ENCODE measurements around the gene TRPM8. TPM values are rescaled to one million over a fixed set of nuclear protein-coding genes. Genes with fewer than 3 reads are reported as not detected.
A peak's percentile ranks its signal among the peaks of the same experiment; 100 is the strongest.

TRPM8 gene
- total and polyA plus RNA-seq, 2 of the 13 experiments (the other 11 are each of a cell fraction or from before 2014, with no cell fraction given): 0.12 TPM; not detected in 1

- no peak for TF ChIP-seq THYN1 (CRISPR knock-in tag; IDR thresholded peaks at IDR 0.05; ENCODE audit: borderline replicate concordance, low read depth)
- no peak for TF ChIP-seq ZNF543 (CRISPR knock-in tag; IDR thresholded peaks at IDR 0.05)
- TF ChIP-seq ISL2 (CRISPR knock-in tag; IDR thresholded peaks at IDR 0.05): no peak
- TF ChIP-seq NFYC (CRISPR knock-in tag; IDR thresholded peaks at IDR 0.05): no peak
- TF ChIP-seq NCOA5 (CRISPR knock-in tag; IDR thresholded peaks at IDR 0.05): no peak
- no peak for TF ChIP-seq BRCA1 (CRISPR knock-in tag; IDR thresholded peaks at IDR 0.05)
- TF ChIP-seq KDM3A (CRISPR knock-in tag; IDR thresholded peaks at IDR 0.05; ENCODE audit: low read depth): no peak
- TF ChIP-seq RBM22 (optimal IDR thresholded peaks at IDR 0.05; ENCODE audit: low read length): no peak
- peak; percentile 50; the same call in 1 of the 2 replicates for TF ChIP-seq HNF4A (CRISPR knock-in tag; IDR thresholded peaks at IDR 0.05)
- no peak for TF ChIP-seq ZNF138 (CRISPR knock-in tag; IDR thresholded peaks at IDR 0.05; ENCODE audit: low read depth)
- no peak for TF ChIP-seq IRF2 (CRISPR knock-in tag; IDR thresholded peaks at IDR 0.05)
- TF ChIP-seq POLR2A (IDR thresholded peaks at IDR 0.05; ENCODE audit: insufficient read depth in 1 of 2, low read depth in 2 of 2, low read length in 2 of 2): no peak
- TF ChIP-seq KLF16 (CRISPR knock-in tag; IDR thresholded peaks at IDR 0.05): peak in 1 of 2 experiments; percentile 58; a peak in 1 of 4 replicates
- no peak for TF ChIP-seq NCOA2 (CRISPR knock-in tag; IDR thresholded peaks at IDR 0.05)
- TF ChIP-seq ZNF558 (CRISPR knock-in tag; IDR thresholded peaks at IDR 0.05; ENCODE audit: borderline replicate concordance): no peak
- peak; percentile 99 for TF ChIP-seq EHMT2 (IDR thresholded peaks at IDR 0.05; ENCODE audit: borderline replicate concordance, low read depth, low read length)
- 0 out of 2 replicates have a peak, but pooled peaks have one; percentile 45 for TF ChIP-seq HMGXB3 (CRISPR knock-in tag; IDR thresholded peaks at IDR 0.05; ENCODE audit: borderline replicate concordance)
- TF ChIP-seq HNF4G (IDR thresholded peaks at IDR 0.05; ENCODE audit: borderline replicate concordance, low read depth, low read length): no peak
- TF ChIP-seq HNF4G (CRISPR knock-in tag; IDR thresholded peaks at IDR 0.05; ENCODE audit: borderline replicate concordance, low read depth): no peak
- no peak for TF ChIP-seq FOXO4 (CRISPR knock-in tag; conservative IDR thresholded peaks at IDR 0.05)
- TF ChIP-seq ZNF160 (CRISPR knock-in tag; IDR thresholded peaks at IDR 0.05): no peak
- TF ChIP-seq THRA (CRISPR knock-in tag; IDR thresholded peaks at IDR 0.05; ENCODE audit: borderline replicate concordance): 0 out of 2 replicates have a peak, but pooled peaks have one; percentile 54
- TF ChIP-seq NFRKB (IDR thresholded peaks at IDR 0.05): no peak
- TF ChIP-seq MZF1 (CRISPR knock-in tag; IDR thresholded peaks at IDR 0.05; ENCODE audit: borderline replicate concordance): no peak
- no peak for TF ChIP-seq MYNN (CRISPR knock-in tag; IDR thresholded peaks at IDR 0.05; ENCODE audit: low read depth)
Measured at GRCh38 chr2:233912691-233913423, 4.3 kb upstream of the TRPM8 start (continued).
